ENCODE data around the gene MACROD2.

DNA sequence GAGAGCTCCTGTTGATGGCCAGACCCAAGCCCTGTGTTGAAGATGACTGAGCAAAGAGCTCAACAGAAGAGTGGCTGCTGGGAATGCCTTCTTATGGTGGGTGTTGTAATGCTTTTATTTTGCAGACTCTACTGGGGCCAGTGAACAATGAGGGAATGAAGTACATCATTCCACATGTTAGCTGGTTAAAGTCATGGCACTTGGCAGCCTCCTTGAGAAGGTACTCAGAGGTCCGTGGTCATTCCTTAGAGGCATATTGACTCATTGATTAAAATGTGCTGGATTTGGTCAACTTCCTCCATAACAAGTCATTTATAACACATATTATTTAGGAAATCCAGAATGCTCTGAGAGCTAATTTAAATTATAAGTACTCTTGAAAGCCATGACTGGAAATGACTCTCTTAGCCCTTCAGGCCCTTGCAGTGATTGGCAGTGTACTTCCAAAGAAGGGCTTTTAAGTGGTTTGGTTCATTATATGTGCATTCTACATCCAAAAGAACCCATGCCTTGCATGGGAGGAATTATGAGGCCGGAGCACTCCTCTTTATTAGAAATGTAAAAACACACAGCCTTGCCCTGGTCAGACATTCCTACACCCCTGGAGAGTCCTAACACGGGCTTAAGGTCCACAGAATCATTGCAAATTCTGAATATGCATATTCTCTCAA, 1601.0 kb downstream of the MACROD2 start:
- TF ChIP-seq, protein P1, sequence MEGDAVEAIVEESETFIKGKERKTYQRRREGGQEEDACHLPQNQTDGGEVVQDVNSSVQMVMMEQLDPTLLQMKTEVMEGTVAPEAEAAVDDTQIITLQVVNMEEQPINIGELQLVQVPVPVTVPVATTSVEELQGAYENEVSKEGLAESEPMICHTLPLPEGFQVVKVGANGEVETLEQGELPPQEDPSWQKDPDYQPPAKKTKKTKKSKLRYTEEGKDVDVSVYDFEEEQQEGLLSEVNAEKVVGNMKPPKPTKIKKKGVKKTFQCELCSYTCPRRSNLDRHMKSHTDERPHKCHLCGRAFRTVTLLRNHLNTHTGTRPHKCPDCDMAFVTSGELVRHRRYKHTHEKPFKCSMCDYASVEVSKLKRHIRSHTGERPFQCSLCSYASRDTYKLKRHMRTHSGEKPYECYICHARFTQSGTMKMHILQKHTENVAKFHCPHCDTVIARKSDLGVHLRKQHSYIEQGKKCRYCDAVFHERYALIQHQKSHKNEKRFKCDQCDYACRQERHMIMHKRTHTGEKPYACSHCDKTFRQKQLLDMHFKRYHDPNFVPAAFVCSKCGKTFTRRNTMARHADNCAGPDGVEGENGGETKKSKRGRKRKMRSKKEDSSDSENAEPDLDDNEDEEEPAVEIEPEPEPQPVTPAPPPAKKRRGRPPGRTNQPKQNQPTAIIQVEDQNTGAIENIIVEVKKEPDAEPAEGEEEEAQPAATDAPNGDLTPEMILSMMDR (IDR thresholded peaks at IDR 0.05), result no peak
- no peak for TF ChIP-seq EZH2 (IDR thresholded peaks at IDR 0.05; ENCODE audit: borderline replicate concordance, insufficient read depth, low read depth, low read length, poor library complexity, severe bottlenecking)
